Heart right ventricle (tissue), 16 donors: ENCODE measurements around the gene NKD1. TPM values are rescaled to one million over a fixed set of nuclear protein-coding genes. Genes with fewer than 3 reads are reported as not detected.

Experiments used
- ATAC-seq, 8 donors: fragments of 200-7000 bp; cut with Tn5 transposase; one replicate each; pipeline ENCODE4 v1.9.1; 2020; ENCODE audit warnings: mild to moderate bottlenecking in 8 of 8, moderate library complexity in 8 of 8, moderate number of reproducible peaks in 1 of 8
- DNase-seq, 2 donors: peaks; one replicate each; pipeline ENCODE4 v3.0.0-alpha.2; 2020
- H3K27ac ChIP-seq, 10 donors: fragments of 200-600 bp; sonication (generic) in 2 of 10; one replicate each; pipeline versions ENCODE4 v1.5.0 to v1.8.0; 2020 to 2022; ENCODE audit warnings: mild to moderate bottlenecking in 3 of 10
- H3K27me3 ChIP-seq, 7 donors: fragments of 200-600 bp; one replicate each; pipeline ENCODE4 v1.8.0; 2021 to 2022; ENCODE audit warnings: mild to moderate bottlenecking in 2 of 7
- H3K36me3 ChIP-seq, 9 donors: fragments of 200-600 bp; sonication (generic) in 1 of 9; one replicate each; pipeline versions ENCODE4 v1.5.0 to v1.8.0; 2020 to 2022; ENCODE audit warnings: mild to moderate bottlenecking in 2 of 9
- H3K4me1 ChIP-seq, 9 donors: fragments of 200-600 bp; sonication (generic) in 1 of 9; one replicate each; pipeline versions ENCODE4 v1.5.0 to v1.8.0; 2020 to 2022; ENCODE audit warnings: mild to moderate bottlenecking in 4 of 9
- H3K4me3 ChIP-seq, 10 donors: fragments of 200-600 bp; sonication (generic) in 2 of 10; one replicate each; pipeline versions ENCODE4 v1.5.0 to v1.8.0; 2020 to 2022; ENCODE audit warnings: mild to moderate bottlenecking in 7 of 10, moderate library complexity in 2 of 10
- H3K9me3 ChIP-seq, 11 donors: fragments of 200-600 bp in 10 of 11; sonication (generic) in 2 of 11; one replicate each; pipeline versions ENCODE4 v1.5.0 to v1.8.0; 2013 to 2022; ENCODE audit warnings: mild to moderate bottlenecking in 2 of 11, control low read depth in 1 of 11, moderate library complexity in 1 of 11
- WGBS, 2 donors: extraction: QIAGEN DNeasy Blood & Tissue Kit; methylation state at CpG; one replicate each; pipeline ENCODE4 v1.1.7; 2013; ENCODE audit warnings: inconsistent platforms in 1 of 2; 5-methylcytosine and 5-hydroxymethylcytosine counted together
- intact Hi-C, 10 donors: fragments of 100-400 bp; cut with DNase I; formaldehyde crosslinking; loops; one replicate each; pipeline versions ENCODE4 v1.11.1 to v1.14.2; 2022
- polyA plus RNA-seq, 2 donors: library from polyadenylated mRNA; stranded (reverse); fragments of 200-250 nt; gene quantifications; one replicate each; pipeline ENCODE4 v1.2.3, GENCODE V29; 2013
- total RNA-seq, 10 donors: library from RNA; stranded (reverse); fragmentation: NEBNext Ultra II Directional in 3 of 10; extraction: Animal tissue kit (Norgen Biotek cat#: 25700) in 3 of 10; gene quantifications; one replicate each; pipeline versions ENCODE4 v1.2.1 to v1.2.4, GENCODE V29; 2021 to 2023
- TF ChIP-seq, protein P1 (sequence below), 9 donors: fragments of 200-600 bp; sonication (generic) in 2 of 9; IDR thresholded peaks; one replicate each; pipeline versions ENCODE4 v1.5.0 to v1.8.0; 2021 to 2022; ENCODE audit warnings: antibody characterized with exemption in 9 of 9, mild to moderate bottlenecking in 5 of 9, moderate library complexity in 1 of 9
- donor health status: Arrhythmogenic right ventricular cardiomyopathy.
- donor health status: ischemic (EF 13 %, LVEDD 7.1; RV severe dilation, severe dysfunction).
- donor health status: healthy with polysubstance abuse.
- donor health status: DM: no; HTN: yes; CAD: no.
- donor health status: DM: no; HTN: no; CAD: no.
- donor health status: ischemic (EF 25% LVEDD 6.9; RV normal size, moderate dysfunction).
- donor health status: ischemic (EF 25% LVEDD 5.7; RV mildly dilated, moderate dysfunction).
- donor health status: healthy.
- donor health status: DM: yes; HTN: yes; CAD: no.
- donor health status: Ischemic cardiomyopathy.
- donor health status: ischemic (EF 35%, LVEDD 5.7; RV mildly dilated, moderate dysfunction).
- donor health status: nonischemic (EF 11% LVEDD 7.7; RV severe dilation, severe dysfunction).
- donor health status: DM: yes; HTN: yes; CAD: no.
- donor health status: PGD.
- donor health status: ischemic (EF 29% LVEDD 5.4; RV normal size, mild dysfunction).
- donor health status: nonischemic (EF 23%, LVEDD 6.1; RV moderate dilation, normal function).

The NKD1 gene
- total and polyA plus RNA-seq, 12 donors, result 0.22 to 1.1 (median 0.42) TPM

DNA sequence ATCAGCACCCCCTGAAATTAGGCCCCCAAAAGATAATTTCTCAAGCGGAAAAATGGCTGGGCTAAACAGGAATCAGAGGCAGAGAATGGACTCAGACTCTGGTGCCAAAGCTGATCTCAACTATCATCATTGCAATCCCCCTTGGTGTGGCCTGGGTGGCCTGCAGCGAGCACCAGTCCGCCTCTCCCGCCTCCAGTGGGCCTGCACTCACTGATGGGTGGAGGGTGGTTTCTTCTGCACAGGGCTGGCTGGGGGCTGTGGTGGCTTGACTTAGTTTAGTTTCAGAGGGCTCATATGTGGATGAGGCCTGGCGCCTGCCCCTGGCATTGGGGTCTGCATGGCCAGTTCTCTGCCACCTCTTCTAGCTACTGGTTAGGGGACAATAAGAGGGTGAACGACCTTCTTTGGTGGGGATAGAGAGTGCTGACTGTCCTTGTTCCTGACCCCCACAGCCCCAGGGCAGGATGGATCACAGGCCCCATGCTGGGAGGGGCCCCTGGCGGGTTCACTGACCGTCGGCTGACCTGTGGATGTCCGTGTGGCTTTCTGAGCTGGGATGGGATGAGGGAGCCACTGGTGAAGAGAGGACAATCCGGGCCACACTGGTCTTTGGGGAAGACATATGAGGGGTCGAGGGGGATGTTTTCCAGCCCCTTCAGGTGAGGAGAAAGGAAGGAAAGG is 70.2 kb downstream of the NKD1 start:
- DNase-seq (no peak), ATAC-seq (no peak)
- no peaks in the 10 kb centered on the region for H3K9me3 ChIP-seq
- intact Hi-C loops, result no loop called here
- TF ChIP-seq, protein P1, sequence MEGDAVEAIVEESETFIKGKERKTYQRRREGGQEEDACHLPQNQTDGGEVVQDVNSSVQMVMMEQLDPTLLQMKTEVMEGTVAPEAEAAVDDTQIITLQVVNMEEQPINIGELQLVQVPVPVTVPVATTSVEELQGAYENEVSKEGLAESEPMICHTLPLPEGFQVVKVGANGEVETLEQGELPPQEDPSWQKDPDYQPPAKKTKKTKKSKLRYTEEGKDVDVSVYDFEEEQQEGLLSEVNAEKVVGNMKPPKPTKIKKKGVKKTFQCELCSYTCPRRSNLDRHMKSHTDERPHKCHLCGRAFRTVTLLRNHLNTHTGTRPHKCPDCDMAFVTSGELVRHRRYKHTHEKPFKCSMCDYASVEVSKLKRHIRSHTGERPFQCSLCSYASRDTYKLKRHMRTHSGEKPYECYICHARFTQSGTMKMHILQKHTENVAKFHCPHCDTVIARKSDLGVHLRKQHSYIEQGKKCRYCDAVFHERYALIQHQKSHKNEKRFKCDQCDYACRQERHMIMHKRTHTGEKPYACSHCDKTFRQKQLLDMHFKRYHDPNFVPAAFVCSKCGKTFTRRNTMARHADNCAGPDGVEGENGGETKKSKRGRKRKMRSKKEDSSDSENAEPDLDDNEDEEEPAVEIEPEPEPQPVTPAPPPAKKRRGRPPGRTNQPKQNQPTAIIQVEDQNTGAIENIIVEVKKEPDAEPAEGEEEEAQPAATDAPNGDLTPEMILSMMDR (IDR thresholded peaks at IDR 0.05), result no peak
- H3K36me3 ChIP-seq, result no peaks in the 10 kb centered on the region
- peaks cover 10 to 41% (median 26%) of the 10 kb centered on the region in 9 donors for H3K4me1 ChIP-seq
- H3K27ac ChIP-seq, result no peak overlapping the region
- no peaks in the 10 kb centered on the region for H3K27me3 ChIP-seq
- WGBS, 2 donors, result 89 to 91% methylated on average over 12 of the region's 12 CpGs
- no peak overlapping the region for H3K4me3 ChIP-seq

DNA sequence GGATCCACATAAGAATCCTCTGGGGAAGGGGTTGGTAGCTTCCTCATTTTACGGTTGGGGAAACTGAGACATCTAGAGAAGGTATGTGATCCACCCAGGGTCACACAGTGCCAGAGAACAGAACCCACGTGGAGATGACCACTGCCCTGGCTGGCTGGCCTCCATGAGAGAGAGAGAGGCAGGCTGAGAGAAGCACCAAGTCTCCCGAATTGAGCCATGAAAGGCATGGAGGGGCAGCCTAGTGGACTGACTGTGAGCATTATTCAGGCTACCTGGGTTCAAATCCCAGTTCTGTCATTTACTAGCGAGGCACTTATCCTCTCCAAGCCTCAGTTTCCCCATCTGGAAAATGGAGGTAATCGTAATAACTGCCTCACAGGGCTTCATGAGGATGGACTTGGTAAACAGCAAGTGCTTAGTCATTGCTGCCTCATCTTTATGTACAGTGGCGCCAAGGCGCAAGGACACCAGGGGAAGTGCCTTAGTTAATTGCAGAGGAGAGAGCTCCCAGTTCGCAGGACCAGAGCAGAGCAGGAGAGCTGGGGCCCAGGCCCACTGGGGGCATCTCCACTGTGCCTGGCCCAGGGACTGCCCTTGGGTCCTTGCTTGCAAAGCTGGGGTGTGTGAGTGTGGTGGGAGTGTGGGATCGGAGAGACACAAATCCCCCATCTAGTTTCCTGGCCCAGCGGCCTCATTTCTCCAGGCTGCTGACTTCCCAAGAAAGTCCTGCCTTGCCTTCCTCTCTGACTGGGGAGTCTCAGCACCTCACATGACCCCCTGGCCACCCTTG is 71.7 kb downstream of the NKD1 start:
- DNase-seq, result no peak
- intact Hi-C loops, result loop anchor here in 1 of 10 donors (10.0 kb wide), 1 partner anchor 245 kb away; no protein-coding TSS in a partner anchor

DNA sequence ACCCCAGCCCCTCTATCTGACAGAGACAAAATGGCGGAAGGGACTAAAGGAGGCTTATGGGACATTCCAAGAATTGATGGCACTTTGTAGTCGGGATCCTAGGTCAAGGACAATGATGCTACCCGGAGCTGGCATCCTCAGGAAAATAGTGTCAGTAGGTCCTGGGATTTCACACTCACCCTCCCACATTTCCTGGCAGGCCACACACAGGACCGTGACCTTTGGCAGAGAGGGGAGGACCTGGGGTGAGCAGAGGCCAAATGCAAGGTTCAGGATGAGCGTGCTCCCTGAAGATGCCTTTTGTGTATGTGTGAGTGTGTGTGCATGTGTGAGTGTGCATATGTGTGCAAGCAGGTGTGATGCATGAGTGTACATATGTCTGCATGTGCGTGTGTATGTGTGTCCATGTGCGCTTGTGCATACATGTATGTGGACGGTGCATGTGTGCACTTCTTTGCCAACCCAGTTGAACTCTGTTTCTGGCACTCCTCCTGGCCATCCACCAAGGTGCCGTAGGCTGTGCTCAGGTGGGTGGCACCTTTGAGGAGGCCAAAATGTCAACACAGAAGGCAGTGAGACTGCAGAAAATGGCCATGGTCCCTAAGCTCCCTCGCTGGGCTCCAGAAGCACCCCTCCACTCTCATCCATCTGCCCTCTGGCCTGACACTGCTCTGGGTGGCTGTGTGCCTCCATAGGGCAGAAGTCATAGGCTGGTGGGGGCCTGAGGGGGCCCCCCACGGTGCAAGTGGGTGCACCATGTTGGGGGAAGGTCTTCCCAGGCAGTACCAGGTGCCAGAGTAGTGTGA is 72.7 kb downstream of the NKD1 start:
- Histone ChIP-seq H3K4me3 (no peak overlapping the region), H3K27ac (no peak overlapping the region), H3K4me1 (peaks cover 10 to 18% (median 15%) of the 10 kb centered on the region in 9 donors), H3K36me3 (no peaks in the 10 kb centered on the region), H3K27me3 (no peaks in the 10 kb centered on the region), H3K9me3 (no peaks in the 10 kb centered on the region)
- 84 to 90% methylated on average over 11 of the region's 11 CpGs for WGBS, 2 donors
- TF ChIP-seq, protein P1 (IDR thresholded peaks at IDR 0.05), result no peak
- no peak for ATAC-seq
- DNase-seq, result no peak
- intact Hi-C loops, result loop anchor here in 1 of 10 donors (10.0 kb wide), 1 partner anchor 246 kb away; no protein-coding TSS in a partner anchor

More for the DNA sequence above, 71.7 kb downstream of the NKD1 start:
- peaks cover 10 to 27% (median 23%) of the 10 kb centered on the region in 9 donors for H3K4me1 ChIP-seq
- H3K36me3 ChIP-seq, result no peaks in the 10 kb centered on the region
- no peaks in the 10 kb centered on the region for H3K9me3 ChIP-seq
- H3K27me3 ChIP-seq, result no peaks in the 10 kb centered on the region
- H3K4me3 ChIP-seq, result no peak overlapping the region
- WGBS, 2 donors, result 91 to 93% methylated on average over 10 of the region's 10 CpGs
- ATAC-seq, result no peak
- no peak overlapping the region for H3K27ac ChIP-seq
- TF ChIP-seq, protein P1 (IDR thresholded peaks at IDR 0.05), result no peak

DNA sequence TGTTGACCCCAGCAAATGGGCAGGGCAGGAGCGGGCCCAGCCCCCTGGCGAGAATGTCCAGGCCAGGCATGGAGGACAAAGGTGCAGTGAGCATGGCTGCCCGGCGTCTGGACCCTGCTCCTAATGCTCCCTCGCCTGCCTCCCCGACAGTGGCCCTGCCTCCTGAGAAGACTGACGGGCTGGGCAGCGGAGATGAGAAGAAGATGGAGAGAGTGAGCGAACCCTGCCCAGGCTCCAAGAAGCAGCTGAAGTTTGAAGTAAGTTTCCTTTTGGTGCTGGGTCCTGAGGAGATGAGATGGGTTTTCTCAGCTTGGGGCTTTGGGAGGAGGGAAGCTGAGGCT is 73.2 kb downstream of the NKD1 start:
- DNase-seq, result no peak
- intact Hi-C loops, result loop anchor here in 1 of 10 donors (10.0 kb wide), 1 partner anchor 247 kb away; no protein-coding TSS in a partner anchor
- H3K27me3 ChIP-seq, result no peaks in the 10 kb centered on the region
- peaks cover 8 to 12% (median 10%) of the 10 kb centered on the region in 9 donors for H3K4me1 ChIP-seq
- H3K9me3 ChIP-seq, result no peaks in the 10 kb centered on the region
- TF ChIP-seq, protein P1 (IDR thresholded peaks at IDR 0.05), result no peak
- no peaks in the 10 kb centered on the region for H3K36me3 ChIP-seq
- ATAC-seq, result no peak
- 92 to 96% methylated on average over 9 of the region's 9 CpGs for WGBS, 2 donors
- H3K4me3 ChIP-seq, result no peak overlapping the region
- H3K27ac ChIP-seq, result no peak overlapping the region
